Hematopoietic multipotent progenitor cell (in vitro differentiated cells): ENCODE results near the gene KRTAP5-8. TPM values are rescaled to one million over a fixed set of nuclear protein-coding genes. Genes with fewer than 3 reads are reported as not detected.
"Not testable (repeated sequence)": the region's sequence is repeated elsewhere in the genome, so short reads cannot be mapped to it uniquely, and the experiment has no call there.

ENCODE experiments used
- DNase-seq, 3 donors: peaks; one replicate each; pipeline ENCODE4 v3.0.0-alpha.2; 2011 to 2015; ENCODE audit warnings: low read depth in 2 of 3, low spot score in 2 of 3
- total RNA-seq: library from RNA; depleted of rRNA; stranded (reverse); fragments of >200 nt; gene quantifications from one replicate; pipeline ENCODE4 v1.2.3, GENCODE V29; 2012

Gene KRTAP5-8
- total RNA-seq, 1 donor, result not detected

DNA sequence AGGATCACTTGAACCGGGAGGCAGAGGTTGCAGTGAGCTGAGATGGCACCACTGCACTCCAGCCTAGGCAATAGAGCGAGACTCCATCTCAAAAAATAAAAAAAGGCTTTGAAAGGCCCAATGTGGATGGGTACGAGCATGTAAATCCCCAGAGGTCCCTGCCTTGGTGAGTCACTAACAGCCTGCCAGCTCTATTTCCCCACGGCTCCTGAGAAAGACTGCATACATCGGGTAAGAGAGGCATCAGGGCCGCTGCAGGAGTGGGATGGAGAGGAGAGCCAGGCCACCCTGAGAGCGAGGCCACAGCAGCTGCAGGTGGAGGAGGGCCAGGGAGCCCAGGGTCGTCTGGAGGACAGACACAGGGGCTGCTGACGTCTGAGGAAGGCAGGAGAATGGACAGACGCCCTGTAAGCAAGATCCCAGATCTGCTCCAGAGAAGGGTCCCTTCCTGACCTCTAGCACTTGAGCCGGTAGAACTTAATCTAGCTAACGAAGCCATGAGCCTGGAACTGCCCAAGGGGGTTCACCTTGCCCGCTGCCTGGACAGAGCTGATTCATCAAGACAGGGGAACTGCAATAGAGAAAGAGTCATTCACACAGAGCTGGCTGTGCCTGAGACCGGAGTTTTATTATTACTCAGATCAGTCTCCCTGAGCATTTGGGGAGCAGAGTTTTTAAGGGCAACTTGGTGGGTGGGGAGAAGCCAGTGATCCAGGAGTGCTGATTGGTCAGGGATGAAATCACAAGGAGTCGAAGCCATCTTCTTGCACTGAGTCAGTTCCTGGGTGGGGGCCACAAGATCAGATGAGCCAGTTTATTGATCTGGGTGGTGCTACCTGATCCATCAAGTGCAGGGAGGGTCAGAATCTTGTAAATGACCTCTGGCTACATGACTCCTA lies 5.3 kb downstream of the KRTAP5-8 start:
- no peak for DNase-seq

DNA sequence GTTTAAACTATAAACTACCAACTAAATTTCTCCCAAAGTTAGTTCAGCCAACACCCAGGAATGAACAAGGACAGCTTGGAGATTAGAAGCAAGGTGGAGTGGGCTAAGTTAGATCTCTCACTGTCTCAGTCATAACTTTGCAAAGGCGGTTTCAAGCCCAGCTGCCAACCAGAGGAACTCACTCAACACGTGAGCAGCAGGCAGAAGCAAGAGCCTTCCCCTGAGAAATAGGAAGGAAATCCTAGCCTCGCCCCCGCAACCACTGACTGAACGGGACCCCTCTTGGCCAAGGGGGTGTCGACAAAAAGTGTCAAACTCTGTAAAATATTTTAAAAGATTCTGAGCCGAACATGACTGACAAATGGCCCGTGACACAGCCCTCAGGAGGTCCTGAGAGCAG lies 6.0 kb downstream of the KRTAP5-8 start:
- peak in 2 of 3 donors; percentile 42 to 84 for DNase-seq

DNA sequence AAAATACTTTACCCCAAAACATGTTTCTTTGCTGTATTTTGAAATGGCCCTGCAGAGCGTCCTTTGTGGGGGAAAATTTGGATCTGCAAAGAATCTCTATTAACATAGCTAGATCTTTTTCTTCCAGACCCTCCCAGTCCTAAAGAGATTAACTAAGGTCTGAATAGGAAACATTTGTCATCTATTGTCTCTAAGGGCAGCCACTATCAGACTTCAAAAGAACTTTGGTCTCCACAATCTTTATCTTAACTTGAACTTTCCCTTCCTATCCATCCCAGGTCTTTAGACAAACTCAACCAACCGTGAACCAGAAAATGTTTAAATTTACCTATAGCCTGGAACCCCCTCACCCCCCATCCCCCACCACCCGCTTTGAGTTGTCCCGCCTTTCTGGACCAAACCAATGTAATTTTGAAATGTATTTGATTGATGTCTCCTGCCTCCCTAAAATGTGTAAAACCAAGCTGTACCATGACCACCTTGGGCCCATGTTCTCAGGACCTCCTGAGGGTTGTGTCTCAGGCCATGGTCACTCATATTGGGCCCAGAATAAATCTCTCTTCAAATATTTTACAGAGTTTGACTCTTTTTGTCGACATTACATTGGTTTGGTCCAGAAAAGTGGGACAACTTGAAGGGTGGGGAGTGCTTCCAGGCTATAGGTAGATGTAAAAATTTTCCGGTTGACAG lies 6.8 kb downstream of the KRTAP5-8 start:
- no peak for DNase-seq

DNA sequence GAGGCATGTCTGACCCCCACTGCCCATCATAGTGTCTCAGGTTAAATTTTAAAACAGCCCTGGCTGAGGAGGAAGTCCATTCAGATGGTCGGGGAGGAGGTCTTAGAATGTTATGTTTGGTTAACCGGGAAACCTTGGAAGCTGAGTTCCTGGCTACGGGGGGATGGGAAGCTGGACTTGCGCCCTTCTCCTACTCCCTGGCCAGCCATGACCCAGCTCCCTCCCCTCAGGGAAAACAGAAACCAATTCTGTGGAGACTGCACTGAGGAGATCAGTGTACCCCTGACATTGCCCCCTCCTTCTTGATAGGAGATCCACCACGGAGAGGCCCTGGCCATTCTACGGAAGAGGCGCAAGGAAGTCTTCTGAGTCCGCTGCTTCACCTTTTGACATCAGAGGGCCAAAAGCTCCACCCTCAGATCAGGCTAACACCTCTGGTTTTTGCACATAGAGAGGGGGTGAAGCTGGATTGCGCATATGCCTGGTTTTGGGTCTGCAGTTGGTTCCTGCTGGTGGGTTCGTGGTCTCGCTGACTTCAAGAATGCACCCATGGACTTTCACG lies 7.7 kb downstream of the KRTAP5-8 start:
- DNase-seq, result no peak

DNA sequence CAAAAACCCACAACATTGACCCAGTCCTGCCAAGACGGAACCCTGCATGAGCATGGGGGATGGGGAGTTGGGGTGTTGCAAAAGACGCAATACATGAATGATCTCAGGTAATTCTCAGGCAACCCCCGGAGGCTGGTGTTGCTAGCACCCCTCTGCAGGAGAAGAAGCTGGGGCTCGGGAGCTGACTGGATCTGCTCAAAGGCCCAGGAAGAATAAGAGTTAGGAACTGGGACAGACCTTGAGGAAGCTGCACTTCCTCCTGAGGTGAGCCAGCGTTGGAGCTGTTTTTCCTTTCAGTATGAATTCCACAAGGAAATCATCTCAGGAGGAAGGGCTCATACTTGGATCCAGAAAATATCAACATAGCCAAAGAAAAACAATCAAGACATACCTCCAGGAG lies 10.3 kb downstream of the KRTAP5-8 start, which contains the start of gene KRTAP5-9:
Gene KRTAP5-9, plus strand, starts transcription at position 301 of the 400 bp plus-strand sequence. CDS start 238 bp downstream, outside the sequence.
- DNase-seq, result no peak

DNA sequence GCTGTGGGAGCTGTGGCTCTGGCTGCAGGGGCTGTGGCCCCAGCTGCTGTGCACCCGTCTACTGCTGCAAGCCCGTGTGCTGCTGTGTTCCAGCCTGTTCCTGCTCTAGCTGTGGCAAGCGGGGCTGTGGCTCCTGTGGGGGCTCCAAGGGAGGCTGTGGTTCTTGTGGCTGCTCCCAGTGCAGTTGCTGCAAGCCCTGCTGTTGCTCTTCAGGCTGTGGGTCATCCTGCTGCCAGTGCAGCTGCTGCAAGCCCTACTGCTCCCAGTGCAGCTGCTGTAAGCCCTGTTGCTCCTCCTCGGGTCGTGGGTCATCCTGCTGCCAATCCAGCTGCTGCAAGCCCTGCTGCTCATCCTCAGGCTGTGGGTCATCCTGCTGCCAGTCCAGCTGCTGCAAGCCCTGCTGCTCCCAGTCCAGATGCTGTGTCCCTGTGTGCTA lies 10.9 kb downstream of the KRTAP5-8 start:
- no peak for DNase-seq

DNA sequence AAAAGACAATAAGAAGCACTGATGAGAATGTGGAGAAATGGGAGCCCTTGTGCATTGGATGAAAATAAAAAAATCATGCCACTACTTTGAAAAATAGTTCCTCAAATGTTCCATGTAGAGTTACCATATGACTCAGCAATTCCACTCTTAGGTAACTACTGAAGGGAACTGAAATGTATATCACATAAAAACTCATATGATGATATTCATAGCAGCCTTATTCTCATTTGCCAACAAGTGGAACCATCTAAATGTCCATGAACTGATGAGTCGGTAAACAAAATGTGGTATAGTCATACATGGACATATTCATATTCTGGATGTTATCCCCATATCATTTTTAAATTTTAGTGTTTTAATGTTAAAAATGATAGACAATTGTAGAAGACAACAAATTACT lies 13.9 kb downstream of the KRTAP5-8 start:
- DNase-seq, result peak in 2 of 3 donors; percentile 26 to 67

DNA sequence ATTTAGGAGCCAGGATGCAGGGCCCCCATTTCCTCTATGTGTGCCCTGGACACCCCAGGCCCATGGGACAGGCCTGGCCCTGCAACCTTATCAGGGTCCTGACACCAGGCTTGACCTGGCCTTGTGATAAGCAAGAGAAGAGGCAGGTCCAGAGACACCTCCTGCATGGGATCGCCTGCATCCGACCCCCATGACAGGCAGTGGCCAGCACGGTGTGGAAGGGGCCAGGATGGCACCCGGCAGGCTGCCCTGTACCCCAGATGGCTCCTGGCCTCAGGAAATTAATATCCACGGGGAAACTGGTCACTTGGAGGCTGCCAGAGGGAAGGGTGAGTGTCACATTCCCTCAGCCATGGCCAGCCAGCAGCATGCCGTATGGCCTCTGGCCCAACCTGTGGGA lies 17.2 kb downstream of the KRTAP5-8 start:
- DNase-seq, result no peak

DNA sequence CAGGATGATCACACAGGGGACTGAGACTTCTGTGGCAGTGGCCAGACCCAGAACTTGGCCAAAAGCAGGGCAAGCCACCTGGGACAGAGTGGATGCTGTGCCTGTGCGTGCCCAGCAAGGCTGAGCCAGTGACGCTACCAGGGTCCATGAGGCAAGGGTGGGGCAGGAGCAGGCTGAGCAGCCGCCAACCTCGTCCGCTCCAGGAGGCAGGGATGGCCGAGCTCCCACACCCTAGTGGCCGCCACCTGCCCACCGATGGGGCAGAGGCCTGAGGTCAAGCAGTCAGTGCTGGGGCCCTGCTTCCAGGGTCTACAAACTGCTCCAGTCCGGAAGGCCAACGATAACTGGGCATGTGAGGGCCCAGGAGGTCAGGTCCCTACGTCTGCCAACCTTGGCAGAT lies 17.7 kb downstream of the KRTAP5-8 start:
- no peak for DNase-seq

DNA sequence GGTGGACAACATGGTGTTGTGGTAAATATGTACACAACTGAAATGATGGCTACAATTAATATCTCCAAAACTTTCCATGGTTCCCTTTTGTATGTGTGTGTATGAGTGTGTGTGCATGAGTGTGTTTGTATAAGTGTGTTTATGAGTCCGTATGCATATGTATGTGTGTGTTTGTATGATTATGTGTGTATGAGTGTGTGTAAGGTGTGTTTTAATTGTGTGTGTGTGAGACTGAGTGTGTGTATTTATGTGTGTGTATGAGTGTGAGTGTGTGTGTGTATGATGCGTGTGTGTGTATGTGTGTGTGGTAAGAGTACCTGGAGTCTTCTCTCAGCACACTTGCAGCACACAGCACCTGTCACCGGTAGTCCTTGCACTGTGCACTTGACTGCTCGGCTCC lies 18.2 kb downstream of the KRTAP5-8 start:
- no peak for DNase-seq

DNA sequence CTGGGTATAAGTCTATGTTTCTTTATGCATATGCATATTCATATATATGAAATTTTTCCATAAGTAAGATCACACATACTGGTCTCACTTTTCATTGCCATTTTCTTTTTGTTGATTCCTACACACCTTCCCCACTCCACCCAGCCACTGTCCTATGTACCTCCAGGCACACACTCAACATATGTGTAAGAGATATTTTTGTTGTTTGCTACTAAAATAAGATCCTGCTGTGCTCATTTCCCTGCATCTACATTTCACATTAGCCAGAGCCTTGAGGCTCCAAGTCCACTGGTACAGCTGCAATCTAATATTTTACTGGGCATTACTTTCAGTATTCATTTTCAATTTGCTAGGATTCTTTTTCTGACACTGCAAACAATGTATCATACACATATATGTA lies 19.4 kb downstream of the KRTAP5-8 start:
- no peak for DNase-seq

DNA sequence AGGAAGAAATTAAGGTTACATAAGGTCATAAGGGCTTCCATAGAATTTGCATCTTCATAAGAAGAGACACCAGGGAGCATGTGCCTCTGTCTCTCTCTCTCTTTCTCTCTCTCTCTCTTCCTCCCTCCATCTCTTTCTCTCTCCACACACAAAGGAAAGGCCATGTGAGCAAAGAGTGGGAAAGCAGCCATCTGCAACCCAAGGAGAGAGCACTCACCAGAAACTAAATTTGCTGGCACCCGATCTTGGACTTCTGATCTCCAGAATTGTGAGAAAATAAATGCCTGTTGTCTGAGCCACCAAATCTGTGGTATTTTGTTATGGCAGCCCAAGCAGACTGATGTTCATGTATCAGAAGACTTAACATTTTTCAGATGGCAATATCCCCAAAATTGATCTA lies 21.2 kb downstream of the KRTAP5-8 start:
- no peak for DNase-seq

DNA sequence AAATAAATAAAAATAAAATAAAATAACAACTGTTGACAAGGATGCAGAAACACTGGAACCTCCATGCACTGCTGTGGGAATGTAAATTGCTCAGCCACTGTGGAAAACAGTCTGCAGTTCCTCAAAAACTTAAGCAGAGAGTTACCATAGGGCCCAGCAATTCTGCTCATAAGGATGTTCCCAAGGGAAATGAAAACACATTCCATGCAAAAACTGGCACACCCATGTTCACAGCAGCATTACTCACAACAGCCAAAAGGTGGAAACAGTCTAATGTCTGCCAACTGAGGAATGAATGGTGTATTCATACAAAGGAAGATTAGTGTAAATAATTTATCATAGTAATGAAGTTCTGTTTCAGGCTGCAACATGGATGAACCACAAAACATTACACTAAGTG lies 24.3 kb downstream of the KRTAP5-8 start:
- DNase-seq, result no peak

DNA sequence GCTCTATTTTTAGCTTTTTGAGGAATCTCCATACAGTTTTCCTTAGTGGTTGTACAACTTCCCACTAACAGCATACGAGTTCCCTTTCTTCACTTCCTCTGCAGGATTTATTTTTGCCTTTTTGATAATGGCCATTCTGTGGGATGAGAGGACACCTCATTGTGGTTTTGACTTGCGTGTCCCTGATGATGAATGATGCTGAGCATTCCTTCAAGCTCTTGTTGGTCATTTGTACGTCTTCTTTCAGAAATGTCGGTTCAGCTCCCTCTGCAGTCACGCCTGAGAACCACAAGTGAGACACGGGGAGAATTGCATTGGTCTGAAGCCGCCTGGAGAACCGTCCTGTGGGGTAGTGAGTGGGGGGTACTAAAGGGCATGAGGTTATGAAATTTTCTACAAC lies 25.6 kb downstream of the KRTAP5-8 start:
- peak in 2 of 3 donors; percentile 52 to 75 for DNase-seq

DNA sequence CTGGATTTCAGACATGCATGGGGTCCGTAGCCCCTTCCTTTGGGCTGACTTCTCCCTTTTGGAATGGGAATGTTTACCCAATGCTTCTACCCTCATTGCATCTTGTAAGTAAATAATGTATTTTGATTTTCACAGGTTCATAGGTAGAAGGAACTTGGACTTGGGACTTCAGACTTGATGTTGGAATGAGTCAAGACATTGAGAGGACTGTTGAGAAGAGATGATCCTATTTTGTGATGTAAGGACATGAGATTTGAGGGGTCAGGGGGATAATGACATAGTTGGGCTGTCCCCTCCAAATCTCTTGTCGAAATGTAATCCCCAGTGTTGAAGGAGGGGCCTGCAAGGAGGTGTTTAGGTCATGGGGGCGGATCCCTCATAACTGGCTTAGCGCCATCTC lies 26.6 kb downstream of the KRTAP5-8 start:
- no peak for DNase-seq

DNA sequence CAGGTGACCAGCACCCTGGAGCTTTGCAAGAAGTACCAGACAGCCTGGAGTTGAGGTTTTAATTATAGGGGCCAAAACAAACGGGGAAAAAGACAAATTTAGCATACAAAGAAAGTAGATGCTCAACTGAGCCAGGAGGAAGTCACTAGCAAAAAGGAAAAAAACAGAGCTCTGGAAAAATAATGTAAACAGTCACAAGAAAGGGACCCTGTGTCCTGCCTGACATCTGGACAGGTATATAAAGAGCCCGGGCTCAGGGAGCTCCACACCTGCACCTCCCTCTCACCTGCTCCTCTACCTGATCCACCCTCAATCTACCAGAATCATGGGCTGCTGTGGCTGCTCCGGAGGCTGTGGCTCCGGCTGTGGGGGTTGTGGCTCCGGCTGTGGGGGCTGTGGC lies 27.4 kb downstream of the KRTAP5-8 start, which contains the start of gene KRTAP5-10:
Gene KRTAP5-10, plus strand, starts transcription at position 301 of the 400 bp plus-strand sequence. Its CDS starts 25 bp downstream, at position 326.
- DNase-seq, result no peak

DNA sequence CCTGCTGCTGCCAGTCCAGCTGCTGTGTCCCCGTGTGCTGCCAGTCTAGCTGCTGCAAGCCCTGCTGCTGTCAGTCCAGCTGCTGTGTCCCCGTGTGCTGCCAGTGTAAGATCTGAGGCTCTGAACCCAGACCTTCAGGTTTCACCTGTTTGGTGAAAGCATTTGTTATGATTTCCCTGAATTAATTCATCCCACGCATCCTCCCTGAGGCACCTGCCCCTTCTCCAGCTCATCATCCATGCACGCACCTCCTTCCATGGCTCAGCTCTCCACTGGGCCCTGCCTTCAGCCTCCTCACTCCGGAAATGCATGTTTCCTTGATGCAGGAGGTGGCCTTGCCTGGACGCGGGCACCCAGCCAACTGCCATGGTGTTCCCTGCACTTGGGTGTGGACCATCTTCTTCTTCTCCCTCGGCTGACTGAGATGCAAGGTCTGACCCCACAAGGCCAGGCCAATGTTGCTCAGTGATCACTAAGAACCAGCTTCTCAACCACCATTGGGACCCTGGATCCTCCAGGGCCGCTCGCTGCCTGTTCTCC lies 28.3 kb downstream of the KRTAP5-8 start:
- no peak for DNase-seq

DNA sequence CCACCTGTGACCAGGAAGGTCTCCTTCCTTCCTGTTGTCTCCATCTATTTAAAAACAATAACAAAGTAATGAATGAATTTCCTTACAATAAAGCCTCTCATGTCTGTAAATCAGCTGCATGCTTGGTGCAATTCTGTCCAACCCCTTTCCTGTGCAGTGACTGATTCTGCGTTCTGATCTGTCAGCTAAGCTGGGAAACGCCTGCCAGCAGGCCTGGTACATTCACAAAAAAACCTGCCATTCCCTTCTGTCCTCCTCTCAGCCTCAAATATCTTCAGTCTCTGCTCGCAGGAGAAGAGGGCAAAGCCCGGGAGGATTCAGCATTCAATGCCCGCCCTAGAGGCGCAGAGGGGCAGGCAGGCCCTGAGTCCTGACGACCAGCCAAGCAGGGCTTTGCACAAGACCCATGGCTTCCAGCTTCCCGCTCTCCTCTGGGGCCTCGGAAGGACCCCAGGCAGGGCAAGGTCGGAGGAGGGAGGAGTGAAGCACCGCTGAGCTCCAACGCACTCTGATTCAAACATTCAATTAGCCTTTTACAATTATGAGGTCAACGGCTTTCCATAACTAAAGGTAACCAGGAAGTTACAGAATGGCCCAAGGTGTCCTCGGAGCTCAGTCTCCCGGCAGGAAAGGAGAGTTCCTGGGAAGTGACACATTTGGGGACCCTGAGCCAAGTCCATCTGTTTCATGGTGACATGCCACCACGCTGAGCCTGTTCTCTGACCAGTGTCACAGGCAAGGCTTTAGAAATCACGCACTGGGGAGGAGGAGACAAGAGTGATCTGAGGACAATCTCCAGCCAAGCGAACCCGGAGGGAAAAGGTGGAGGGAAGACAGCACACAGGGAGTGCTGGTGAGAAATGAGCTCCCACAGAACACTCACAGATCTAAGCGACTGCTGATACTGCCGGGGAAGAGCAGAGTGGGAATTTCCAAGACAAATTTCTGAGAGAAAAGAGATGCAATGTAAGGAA lies 29.1 kb downstream of the KRTAP5-8 start:
- DNase-seq, result not testable (repeated sequence)

DNA sequence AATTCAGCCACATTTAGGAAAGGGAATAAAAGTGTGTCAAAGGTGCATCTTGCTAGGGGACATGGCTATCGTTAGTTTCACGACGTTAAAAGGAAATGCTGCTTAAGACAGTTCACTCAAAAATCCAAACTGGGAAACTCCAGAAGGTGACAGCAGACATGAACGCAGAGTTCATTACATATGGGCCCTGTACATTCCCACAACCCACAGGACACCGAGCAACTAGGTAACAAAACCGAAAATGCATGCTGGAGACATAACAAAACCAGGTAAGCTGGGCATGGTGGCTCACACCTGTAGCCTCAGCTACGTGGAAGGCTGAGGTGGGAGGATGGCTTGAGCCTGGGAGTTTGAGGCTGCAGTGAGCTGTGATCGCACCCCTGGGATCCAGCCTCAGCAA lies 29.8 kb downstream of the KRTAP5-8 start:
- not testable (repeated sequence) for DNase-seq
